GM19467 (cell line): ENCODE results near the gene TBX1.
"Not testable (repeated sequence)": the region's sequence is repeated elsewhere in the genome, so short reads cannot be mapped to it uniquely, and the experiment has no call there.

Source experiments
- ATAC-seq: cut with Tn5 transposase; IDR thresholded peaks from one replicate; pipeline ENCODE4 v1.9.1; 2021; ENCODE audit warnings: mild to moderate bottlenecking, moderate library complexity; ENCODE audit not compliant: unreplicated experiment

TBX1 gene

DNA sequence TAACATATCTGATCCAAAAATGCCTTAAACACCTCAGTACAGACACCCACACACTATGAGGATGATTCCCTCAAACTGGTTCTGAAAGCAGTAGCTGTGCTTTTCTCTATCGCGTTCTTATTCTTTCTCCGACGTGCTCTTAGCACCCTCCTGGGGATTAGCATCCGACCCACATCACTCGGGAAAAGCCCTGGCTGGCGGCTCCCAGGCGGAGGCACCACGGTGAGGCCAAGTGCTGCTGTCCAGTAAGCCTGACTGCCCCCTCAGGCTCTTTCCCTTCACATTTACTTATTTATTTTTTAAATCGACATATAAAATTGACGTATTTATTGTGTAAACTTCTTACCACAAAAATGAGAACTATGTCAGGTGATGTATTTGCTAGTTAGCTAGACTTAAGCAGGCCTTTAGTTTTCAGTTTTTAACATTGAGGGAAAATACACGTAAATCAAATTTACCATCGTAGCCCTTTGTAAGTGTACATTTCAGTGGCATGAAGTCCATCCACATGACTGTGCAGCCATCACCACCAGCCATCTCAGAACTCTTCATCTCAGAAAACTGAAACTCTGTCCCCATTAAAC lies 19.2 kb downstream of the TBX1 start:
- ATAC-seq = no peak

DNA sequence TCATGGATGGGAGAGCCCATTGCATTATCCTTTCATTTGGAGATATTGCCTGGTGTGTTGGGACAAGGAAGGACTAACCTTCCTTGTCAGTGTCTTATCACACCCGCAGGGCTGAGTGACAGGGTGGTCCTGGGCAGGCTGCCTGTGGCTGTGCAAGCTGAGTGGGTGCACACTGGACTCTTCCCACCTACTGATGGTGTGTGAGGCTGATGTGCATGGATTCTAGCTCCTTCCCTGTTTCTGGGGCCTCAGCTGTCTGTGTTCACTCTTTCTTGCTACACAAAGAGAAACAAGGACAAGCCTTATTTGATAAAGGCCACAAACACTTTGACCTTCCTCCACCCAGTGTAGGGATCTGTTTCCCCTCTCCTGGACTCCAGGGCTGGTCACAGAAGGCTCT lies 22.0 kb downstream of the TBX1 start:
- no peak for ATAC-seq

DNA sequence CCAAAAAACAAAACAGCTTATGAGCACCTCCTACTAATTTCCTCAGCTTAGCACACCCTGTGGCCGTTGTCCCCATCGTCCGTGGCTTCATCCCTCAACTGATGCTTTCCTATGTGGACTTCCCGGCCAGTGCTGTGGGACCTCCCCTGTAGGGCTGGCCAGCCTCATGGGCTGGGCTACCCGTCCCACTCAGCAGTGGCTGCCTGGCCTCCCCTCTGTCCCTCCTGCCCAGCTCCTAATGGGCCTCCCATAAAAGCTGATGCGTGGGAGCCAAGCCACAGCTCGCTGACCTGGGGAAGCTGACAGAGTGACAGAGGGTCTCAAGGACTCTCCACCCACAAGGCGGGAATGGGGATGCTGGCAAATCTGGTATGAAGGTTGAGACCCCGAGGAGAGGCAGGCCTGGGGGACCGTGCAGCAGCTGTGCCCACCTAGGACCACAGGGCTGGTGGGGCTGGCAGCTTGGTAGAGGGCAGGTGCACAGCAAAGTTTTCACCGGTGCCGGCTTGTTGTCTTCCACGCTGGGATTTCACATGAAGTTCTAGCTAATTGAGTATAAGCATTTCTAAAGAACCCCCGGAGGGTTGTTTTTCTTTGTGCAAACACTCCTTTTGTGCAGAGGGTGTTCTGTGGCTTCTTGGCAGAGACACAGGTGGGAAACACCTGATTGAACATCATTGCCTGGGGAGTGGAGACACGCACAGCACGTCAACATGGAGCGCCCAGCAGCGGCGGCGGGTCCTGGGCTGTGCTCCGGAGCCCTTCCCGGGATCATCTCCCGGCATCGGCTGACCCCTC lies 23.2 kb downstream of the TBX1 start:
- ATAC-seq = no peak

DNA sequence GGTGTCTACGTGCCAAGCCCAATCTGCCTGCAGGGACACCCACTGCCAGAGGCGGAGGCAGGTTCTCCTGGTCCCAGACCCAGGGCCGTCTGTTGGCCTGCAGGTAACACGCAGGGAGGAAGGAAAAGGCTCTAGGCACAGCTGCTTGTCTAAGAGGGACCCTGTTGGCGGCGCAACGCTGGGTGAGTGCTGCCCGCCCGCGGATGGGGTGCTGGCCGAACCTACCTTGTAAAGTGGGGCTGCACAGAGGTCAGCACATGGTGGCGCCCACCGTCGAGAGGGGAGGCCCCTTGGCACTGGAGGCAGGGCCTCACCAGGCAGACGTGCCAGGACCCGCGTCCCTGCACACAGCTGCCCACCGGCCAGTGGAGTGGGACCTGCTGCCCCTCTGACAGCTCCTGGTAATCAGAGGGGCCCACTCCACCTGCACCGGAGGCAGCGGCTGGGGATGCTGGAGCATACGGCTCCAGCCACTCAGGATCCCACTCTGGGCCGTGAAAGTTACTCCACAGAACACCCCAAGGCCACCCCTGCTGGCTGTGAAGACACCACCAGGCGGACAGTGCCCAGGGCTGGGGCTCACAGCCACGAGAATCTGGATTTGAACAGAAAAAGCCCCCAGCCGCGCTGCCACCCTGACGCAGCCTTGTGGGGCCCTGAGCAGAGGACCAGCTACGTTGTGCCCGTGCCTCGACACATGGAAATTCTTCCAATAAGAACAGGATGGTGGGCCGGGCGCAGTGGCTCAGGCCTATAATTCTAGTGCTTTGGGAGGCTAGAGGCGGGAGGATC lies 24.0 kb downstream of the TBX1 start:
- no peak for ATAC-seq

DNA sequence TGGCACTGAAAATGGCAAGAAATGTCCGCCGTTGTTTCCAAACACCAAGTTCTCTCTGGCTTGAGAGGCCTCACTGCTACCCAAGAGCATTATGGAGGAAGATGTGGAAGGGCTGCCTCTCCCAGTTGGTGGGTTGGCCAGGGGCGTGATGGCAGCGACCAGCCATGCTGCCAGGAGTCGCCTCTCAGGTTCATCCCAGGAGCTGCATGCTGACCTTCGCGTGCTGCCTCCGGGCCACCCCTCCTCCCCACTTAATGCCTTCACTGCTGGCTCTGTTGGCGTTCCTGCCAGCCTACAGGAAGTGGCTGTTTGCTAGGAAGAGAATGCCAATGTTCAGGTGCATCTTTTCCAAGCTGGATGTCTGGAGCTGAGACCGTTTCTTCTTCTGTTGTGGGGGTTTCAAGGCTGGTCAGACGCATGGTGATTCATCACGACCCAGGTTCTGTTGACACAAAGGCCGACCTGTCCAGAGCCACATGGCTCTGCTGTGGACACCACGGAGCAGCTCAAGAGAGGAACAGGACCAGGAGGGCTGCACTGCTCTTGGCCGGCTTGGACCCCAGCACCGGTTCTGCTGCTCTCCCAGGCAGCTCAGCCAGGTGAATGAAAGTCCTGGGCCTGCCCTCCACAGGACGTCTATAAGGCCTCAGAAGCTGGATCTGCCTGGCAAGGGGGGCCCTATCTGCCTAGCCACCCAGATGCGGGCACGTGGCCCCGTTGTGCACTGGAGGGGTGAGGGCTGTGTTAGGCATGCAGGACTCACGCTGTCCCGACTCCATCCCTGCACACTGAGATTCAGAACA lies 25.1 kb downstream of the TBX1 start:
- no peak for ATAC-seq

DNA sequence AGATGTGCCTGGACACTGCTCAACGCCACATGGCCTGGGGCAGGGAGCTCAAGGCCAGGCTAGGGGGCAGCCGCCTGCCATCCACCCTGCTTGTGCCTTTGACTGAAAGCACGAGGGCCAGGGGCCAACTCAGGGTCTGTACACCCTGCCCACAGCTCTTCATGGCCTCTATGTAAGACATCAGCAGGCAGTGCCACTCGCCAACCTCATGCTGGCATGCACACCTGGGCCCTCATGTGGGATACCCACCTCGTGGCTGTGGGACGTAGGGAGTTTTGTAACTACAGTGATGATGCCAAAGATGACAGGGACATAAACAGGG lies 25.6 kb downstream of the TBX1 start:
- ATAC-seq = no peak

DNA sequence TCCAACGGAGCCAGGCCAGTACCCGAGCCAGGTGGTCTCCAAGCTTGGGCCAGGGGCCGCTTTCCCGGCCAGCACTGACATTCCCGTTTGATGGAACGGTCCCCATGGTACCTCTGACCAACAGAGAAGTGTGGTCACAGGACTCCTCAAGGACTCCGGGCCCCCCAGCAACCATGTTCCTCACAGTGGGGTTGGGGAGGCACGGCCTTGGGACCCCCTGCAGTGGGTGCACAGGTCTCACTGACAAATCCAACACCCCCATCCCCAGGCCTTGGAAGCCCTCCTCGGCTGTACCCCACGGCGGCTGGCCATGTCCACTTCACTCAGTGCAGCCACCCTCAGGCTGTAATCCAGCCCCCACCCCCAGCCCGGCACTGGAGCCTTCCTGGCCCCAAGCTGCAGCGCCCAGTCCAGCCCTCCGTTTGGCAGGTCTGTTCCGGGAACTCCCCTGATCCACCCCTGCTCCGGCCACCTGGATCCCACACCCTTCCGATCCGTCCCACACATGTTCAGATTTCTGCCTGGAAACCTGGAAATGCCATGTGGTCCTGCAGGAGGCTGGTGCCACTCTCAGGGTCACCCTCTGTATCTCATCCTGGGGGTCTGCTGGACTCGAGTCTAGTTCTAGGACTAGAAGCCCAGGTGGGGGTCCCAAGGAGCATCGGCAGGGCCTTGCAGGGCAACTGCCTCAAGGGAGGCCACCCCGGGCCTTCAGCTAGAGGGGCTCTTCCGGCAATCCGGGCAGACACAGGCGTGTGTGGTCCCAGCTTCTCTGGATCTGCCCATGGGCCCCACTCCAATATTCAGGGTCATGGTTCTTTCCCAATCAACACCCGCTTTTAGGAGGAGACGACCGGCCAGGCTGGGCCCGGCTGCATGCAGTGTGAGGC lies 26.6 kb downstream of the TBX1 start:
- no peak for ATAC-seq

DNA sequence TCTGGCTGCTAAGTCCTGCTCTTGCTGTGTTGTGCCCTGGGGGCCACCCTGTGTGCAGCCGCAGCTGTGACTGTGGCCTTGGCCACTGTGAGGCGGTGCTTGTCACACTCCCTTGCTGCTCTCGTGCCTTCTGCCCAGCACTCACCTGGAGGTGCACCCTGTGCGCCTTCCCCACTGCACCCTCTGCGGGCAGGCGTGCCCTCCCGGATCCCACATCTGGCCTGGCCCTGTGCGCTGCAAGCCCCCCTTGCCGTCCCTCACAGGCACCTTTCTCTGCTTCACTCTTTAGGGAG lies 27.2 kb downstream of the TBX1 start:
- no peak for ATAC-seq

DNA sequence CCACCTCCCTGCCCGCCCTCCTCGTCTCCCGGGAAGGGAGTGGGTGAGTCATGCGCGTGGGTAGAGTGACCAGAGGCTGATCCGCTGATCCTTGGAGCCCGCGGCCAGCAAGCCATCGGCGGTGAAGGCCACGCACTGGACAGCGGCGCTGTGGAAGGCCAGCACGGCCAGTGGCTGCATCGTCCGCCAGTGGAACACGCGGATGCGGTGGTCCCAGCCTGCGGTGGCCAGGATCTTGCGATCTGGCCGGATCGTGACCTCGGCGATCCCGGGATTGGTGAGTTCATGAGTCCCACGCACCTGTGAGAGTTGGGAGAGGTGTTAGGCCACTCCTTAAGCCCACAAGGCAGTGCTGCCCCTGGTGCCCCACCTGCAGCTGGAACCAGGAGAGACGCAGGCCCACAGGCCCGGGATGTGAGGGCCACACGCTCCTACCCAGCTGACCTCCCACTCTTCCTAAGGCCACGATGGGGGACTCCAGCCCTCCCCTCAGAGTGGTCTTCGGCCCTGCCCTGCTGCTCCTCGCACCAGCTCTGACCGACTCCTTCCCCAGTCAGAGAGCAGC lies 28.2 kb downstream of the TBX1 start:
- no peak for ATAC-seq

DNA sequence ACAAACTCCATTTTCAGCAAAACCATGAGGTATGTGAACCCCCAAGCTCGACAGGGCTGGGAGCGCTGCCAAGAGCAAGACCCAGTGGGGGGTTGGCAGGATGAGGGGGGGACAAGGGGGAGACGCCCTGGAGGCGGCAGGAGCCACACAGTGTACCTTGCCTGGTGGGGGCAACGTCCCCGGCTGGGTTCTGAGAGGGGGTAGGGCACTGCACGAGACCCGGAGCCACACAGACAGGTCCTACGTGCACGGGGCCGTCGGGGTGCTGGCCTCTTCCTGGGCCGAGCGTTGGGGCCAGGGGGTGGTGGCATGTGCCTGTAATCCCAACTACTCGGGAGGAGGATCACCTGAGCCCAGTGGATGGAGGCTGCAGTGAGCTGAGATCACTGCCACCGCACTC lies 28.8 kb downstream of the TBX1 start:
- ATAC-seq = no peak

DNA sequence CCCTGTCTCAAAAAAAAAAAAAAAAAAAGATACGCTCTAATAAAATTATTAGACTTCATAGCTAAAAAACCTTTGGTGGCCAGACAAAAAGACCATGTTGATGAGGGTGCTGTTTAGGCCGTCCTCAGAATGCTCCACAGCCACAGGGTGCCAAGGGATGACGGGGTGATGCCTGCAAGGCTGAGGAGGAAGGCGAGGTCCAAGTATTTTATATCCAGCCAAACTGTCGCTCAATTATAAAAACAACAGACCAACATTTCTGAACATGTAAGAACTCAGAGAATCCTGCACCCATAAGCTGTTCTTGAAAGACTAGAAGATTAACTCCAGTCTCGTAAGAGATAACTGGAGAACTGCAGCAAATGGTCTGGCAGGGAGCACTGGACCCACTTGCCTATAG lies 29.2 kb downstream of the TBX1 start:
- no peak for ATAC-seq

DNA sequence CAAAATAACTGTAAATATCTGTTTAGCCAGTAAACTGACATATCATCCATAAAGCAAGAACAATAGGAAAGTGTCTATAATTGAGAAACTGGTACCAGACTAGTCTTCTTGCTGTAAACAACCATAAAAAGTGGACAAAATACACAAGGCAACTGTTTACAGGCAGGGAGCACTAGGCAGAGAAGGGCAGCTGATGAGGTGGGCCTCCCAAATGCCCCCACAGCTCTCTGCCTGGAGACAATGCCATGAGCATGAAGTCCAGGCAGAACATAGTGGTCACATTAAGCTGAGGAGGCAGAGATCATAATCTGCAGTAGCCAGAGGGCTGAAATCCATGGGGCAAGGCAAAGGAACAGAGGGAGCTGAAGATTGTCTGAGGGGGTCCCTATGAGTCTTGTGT lies 30.7 kb downstream of the TBX1 start:
- ATAC-seq = no peak

DNA sequence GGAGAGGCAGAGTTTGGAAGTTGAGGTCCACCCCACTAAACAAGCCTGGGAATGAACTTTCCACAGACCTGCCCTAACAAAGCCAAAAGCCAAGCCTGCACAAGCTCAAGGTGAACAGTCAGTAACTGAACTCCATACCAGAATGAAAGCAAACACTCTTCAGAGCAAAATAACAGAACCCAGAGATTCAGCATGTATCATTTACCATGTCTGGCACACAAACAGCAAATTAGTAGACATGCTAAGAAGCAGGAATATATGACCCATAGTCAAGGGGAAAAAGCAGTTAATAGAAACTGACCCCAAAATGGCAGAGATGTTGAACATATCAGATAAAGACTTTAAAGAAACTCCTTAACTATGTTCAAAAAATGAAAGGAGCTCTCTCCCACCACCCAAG lies 31.3 kb downstream of the TBX1 start:
- no peak for ATAC-seq

DNA sequence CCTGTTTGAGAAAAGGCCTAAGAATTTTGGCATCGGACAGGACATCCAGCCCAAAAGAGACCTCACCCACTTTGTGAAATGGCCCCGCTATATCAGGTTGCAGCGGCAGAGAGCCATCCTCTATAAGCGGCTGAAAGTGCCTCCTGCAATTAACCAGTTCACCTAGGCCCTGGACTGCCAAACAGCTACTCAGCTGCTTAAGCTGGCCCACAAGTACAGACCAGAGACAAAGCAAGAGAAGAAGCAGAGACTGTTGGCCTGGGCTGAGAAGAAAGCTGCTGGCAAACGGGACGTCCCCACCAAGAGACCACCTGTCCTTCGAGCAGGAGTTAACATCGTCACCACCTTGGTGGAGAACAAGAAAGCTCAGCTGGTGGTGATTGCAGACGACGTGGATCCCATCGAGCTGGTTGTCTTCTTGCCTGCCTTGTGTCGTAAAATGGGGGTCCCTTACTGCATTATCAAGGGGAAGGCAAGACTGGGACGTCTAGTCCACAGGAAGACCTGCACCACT lies 31.9 kb downstream of the TBX1 start:
- not testable (repeated sequence) for ATAC-seq

DNA sequence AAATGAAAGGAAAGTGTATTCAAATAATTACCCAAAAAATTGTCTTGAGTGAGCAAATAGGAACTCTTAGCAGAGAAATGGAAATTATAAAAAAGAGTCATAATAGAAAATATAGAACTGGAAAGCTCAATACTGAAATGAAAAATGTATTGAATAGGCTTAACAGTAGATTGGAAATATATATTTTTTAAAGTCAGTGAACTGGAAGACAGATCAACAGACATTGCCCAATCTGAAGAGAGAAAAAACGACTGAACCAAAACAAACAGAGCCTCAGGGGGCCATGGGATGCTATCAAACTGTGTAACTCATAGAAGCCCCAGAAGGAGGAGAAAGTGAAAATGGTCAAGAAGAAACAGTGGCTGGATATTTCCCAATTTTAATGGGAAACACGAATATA lies 32.6 kb downstream of the TBX1 start:
- ATAC-seq = no peak

DNA sequence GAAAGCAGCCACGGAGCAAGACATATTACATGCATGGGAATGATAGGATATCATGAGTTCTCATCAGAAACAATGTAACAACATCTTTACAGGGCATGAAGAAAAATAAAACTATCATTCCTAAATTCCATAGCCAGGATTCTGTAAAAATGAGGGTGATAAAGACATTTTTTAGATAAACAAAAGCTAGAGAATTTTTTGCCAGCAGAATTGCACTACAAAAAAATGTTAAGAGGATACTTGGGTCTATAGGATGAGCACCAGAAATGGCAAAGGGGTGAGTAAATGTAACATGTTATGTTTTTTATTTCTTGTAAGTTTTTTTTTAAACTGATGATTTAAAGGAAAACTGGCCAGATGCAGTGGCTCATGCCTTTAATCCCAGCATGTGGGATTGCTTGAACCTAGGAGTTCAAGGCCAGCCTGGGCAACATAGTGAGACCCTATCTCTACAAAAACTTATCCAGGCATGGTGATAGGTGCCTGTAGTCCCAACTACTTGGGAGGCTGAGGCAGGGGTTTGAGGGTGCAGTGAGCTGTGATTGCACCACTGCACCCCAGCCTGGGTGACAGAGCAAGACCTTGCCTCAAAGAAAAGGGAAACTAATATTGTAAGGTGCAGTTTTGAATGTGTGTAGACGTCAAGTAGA lies 33.2 kb downstream of the TBX1 start:
- ATAC-seq = no peak

DNA sequence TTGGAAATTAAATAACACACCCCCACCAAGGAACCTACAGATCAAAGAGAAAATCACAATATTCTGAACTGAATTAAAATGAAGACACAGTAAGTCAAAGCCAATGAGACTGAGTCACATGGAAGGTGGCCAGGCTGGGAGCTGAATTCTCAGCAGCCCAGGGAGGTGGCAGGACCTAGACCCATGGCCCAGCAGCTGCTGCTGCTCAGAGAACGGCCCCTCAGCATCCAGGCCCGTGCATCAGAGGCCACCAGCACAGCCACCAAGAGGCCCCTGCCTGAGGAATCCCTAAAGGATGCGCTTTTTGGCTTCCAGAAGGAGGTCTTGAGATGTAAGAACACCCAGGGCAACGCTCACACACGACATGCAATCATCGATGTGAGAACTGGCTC lies 35.0 kb downstream of the TBX1 start:
- ATAC-seq = no peak

DNA sequence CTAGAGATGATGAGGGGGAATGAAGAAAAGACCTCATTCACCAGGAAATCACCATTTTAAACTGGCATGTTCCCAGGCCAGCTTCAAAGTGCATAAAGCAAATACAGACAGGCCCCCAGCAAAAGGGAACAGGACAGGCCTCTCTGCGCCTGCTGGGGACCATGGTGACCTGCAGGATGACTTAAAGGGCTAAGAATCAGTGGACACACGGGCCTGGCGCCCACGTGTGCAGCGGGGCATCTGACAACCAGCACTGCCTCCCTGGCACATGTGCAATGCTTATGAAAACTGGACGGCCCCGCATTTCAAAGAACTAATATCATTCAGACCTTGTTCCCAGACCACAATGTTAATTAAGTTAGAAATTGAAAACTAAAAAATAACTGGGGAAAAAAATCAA lies 35.6 kb downstream of the TBX1 start:
- ATAC-seq = no peak
